ENCODE results near the gene DRG1.

DNA sequence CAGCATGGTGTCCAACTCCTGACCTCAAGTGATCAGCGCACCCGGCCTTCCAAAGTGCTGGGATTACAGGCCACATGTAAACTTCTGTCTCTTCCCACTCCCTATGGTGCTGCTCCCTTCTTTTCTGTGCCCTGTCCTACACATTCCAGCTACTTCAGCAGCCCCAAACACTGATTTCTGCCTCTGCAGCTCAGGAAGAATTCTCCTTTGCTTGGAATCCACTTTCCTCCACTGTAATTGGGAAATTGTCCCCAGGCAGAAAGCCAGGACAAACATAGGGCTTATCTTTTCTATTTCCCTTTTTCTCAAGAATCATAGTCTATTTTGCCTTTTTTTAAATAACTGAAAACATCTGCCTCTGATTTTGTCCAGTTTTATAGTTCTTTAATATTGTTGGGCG lies 21.3 kb upstream of the DRG1 start:
- TF ChIP-seq CTCF (IDR thresholded peaks at IDR 0.05), result no peak
- TF ChIP-seq POLR2A (IDR thresholded peaks at IDR 0.05), result no peak

Data from Peyer's patch (tissue), 4 donors.